Measurements from ENCODE around the gene USP2.

USP2 gene

GRCh38 chr11:119381181-119381988, at the start of gene USP2:
Gene USP2 (minus strand): TSS chr11:119381690. CDS start chr11:119373480, 8,210 bp downstream.
- DNase-seq = peak; percentile 97

- DNase-seq = no peak
These were observed 45.8 kb upstream of the USP2 start for GRCh38 chr11:119427279-119427678.

- no peak for DNase-seq
These were observed 44.7 kb upstream of the USP2 start for GRCh38 chr11:119426142-119426541.

GRCh38 chr11:119424775-119425174, 43.3 kb upstream of the USP2 start:
- no peak for DNase-seq

GRCh38 chr11:119424276-119424675, 42.8 kb upstream of the USP2 start:
- no peak for DNase-seq

- no peak for DNase-seq
These were observed 42.2 kb upstream of the USP2 start for GRCh38 chr11:119423509-119424254.

GRCh38 chr11:119422809-119423508, 41.5 kb upstream of the USP2 start, which contains the start of gene THY1:
Gene THY1 (minus strand): TSS chr11:119423172. CDS start chr11:119420905, 2,267 bp downstream.
- DNase-seq = no peak

GRCh38 chr11:119421941-119422808, 40.7 kb upstream of the USP2 start:
- DNase-seq = no peak

- no peak for DNase-seq
These were observed 39.9 kb upstream of the USP2 start for GRCh38 chr11:119421351-119421750.

GRCh38 chr11:119420631-119421030, 39.1 kb upstream of the USP2 start:
- no peak for DNase-seq

GRCh38 chr11:119419834-119420492, 38.5 kb upstream of the USP2 start:
- no peak for DNase-seq

- DNase-seq = no peak
These were observed 37.8 kb upstream of the USP2 start for GRCh38 chr11:119419246-119419645.

- no peak for DNase-seq
These were observed 37.3 kb upstream of the USP2 start for GRCh38 chr11:119418759-119419158.

GRCh38 chr11:119417726-119418540, 36.4 kb upstream of the USP2 start:
- DNase-seq = no peak

- DNase-seq = no peak
These were observed 35.4 kb upstream of the USP2 start for GRCh38 chr11:119416606-119417580.

- DNase-seq = no peak
These were observed 34.5 kb upstream of the USP2 start for GRCh38 chr11:119415966-119416365.

- DNase-seq = no peak
These were observed 34.0 kb upstream of the USP2 start for GRCh38 chr11:119415517-119415916.

- DNase-seq = no peak
These were observed 33.2 kb upstream of the USP2 start for GRCh38 chr11:119414734-119415133.

- no peak for DNase-seq
These were observed 32.8 kb upstream of the USP2 start for GRCh38 chr11:119414321-119414720.

- no peak for DNase-seq
These were observed 30.6 kb upstream of the USP2 start for GRCh38 chr11:119412072-119412471.

Data from CD4-positive, alpha-beta T cell treated with Interleukin-12 subunit alpha and Interleukin-12 subunit beta, for 1 hour (primary cell).